Activated naive CD8-positive, alpha-beta T cell treated with anti-CD3 and anti-CD28 coated beads, Interleukin-2, amount 50 U/mL, for 24 hours (primary cell): Measurements from ENCODE around the gene GALNT2.

ENCODE experiments used
- ATAC-seq: fragments of 150-1000 bp; cut with Tn5 transposase; one replicate; pipeline ENCODE4 v1.10.0; 2021
- DNase-seq: peaks from one replicate; pipeline ENCODE4 v3.0.0; 2021
- H3K27ac Mint-ChIP-seq: one replicate; pipeline ENCODE4 v1.8.0; 2021; ENCODE audit warnings: mild to moderate bottlenecking, mixed read lengths
- H3K27me3 Mint-ChIP-seq: one replicate; pipeline ENCODE4 v1.8.0; 2021; ENCODE audit warnings: mixed read lengths
- H3K36me3 Mint-ChIP-seq: one replicate; pipeline ENCODE4 v1.8.0; 2021; ENCODE audit warnings: low read depth, mixed read lengths
- H3K4me1 Mint-ChIP-seq: one replicate; pipeline ENCODE4 v1.8.0; 2021; ENCODE audit warnings: mixed read lengths
- H3K4me3 Mint-ChIP-seq: one replicate; pipeline ENCODE4 v1.8.0; 2021; ENCODE audit warnings: mild to moderate bottlenecking, moderate library complexity, mixed read lengths
- H3K9me3 Mint-ChIP-seq: one replicate; pipeline ENCODE4 v1.8.0; 2021; ENCODE audit warnings: mixed read lengths

Gene GALNT2

DNA sequence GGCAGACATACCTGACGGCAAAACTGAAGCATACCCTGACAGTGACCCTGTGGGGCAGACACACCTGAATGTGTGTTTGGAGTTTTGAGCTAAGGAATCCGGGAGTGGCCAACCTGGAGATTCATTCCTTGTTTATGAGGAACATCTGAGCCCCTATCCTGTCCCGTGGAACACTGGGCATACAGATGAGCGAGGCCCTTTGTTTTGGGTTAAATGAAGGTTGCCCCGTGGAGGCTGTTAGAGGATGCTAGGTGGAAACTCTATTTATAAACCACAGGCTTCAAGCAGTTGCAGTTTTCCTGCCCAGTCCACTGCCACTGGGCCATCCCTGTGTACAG, 18.1 kb downstream of the GALNT2 start:
- H3K27ac Mint-ChIP-seq, result peak overlapping the region; percentile 85
- DNase-seq (no peak), ATAC-seq (no peak)
- H3K27me3 Mint-ChIP-seq, result peaks cover 2% of the 10 kb centered on the region
- peaks cover 34% of the 10 kb centered on the region for H3K36me3 Mint-ChIP-seq
- no peak overlapping the region for H3K4me3 Mint-ChIP-seq
- peaks cover 12% of the 10 kb centered on the region for H3K9me3 Mint-ChIP-seq
- peaks cover 71% of the 10 kb centered on the region for H3K4me1 Mint-ChIP-seq

DNA sequence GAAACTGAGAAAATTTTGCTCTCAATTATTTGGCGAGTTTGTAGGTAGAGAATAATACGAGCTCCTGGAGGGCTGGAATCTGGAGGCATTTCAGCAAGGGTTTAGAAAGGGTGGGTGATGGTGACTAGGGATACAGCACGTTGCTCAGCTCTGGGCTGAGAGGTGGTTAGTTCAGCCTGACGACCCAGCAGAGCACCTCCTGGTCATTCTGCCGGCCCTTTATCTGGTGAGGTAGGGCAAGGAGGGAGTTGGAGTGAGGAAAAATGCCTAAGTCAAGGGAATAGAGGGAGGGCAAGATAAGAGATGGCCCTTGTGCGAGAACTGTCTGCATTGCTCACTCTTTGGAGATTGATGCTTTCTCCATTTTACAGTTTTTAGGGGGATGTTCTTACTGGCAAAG, 19.1 kb downstream of the GALNT2 start:
- Mint-ChIP-seq H3K36me3 (peaks cover 40% of the 10 kb centered on the region), H3K27me3 (peaks cover 2% of the 10 kb centered on the region), H3K4me3 (no peak overlapping the region), H3K4me1 (peaks cover 73% of the 10 kb centered on the region), H3K9me3 (peaks cover 12% of the 10 kb centered on the region), H3K27ac (no peak overlapping the region)
- ATAC-seq (no peak), DNase-seq (no peak)

DNA sequence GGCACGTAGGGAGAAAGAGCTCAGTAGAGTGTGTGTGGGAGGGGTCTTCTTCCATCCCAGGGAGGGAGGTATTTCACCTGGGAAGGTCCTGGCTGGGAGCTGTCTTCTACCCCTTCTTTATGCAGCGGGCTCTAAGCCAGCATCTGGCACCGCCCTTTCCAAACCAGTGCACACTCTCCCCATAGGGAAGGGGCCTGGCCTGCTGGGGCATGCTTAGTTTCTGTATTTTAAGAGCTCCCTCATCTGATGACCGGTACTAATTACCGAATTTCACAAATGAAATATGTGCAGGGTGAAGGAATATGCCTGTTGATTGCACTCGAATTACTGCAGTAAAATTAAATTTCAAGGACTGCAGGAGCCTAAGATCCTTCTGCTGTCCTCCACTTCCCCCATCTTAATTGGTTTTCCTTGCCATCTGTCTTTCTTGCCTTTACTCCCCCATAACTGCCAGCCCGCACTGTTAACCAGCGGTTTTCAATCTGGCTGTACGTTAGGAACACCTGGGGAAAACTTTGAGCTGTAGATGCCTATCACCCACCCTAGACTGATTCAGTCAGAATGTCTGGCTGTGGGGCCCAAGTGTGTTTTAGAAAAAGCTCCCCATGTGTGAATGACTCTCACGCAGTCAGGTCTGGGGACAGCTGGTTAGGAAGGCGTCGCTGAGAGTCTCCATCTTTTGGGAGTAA, 20.1 kb downstream of the GALNT2 start:
- peaks cover 67% of the 10 kb centered on the region for H3K4me1 Mint-ChIP-seq
- no peak for DNase-seq
- H3K4me3 Mint-ChIP-seq, result no peak overlapping the region
- no peak for ATAC-seq
- peaks cover 2% of the 10 kb centered on the region for H3K27me3 Mint-ChIP-seq
- H3K9me3 Mint-ChIP-seq, result peaks cover 10% of the 10 kb centered on the region
- H3K27ac Mint-ChIP-seq, result no peak overlapping the region
- H3K36me3 Mint-ChIP-seq, result peaks cover 36% of the 10 kb centered on the region

DNA sequence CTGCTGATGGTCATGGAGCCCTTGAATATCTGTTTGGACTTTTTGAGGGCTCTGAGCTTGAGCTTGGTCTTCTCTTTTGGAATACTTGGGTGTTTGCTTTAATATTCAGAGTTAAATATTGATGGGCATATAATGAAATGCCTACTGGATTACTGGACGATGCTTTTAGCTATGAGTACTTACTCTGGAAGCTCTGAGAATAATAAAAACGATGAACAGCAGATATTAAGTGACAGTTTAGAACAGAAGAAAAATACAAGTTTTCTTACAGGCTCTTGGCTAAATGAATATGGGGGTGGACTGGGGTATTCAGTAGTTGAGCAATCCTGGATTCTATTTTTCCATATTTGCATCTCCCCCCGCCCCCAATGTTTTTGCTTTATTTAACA, 20.7 kb downstream of the GALNT2 start:
- H3K27ac Mint-ChIP-seq, result no peak overlapping the region
- H3K4me1 Mint-ChIP-seq, result peaks cover 63% of the 10 kb centered on the region
- ATAC-seq (no peak), DNase-seq (no peak)
- peaks cover under 1% of the 10 kb centered on the region for H3K27me3 Mint-ChIP-seq
- H3K9me3 Mint-ChIP-seq, result peaks cover 5% of the 10 kb centered on the region
- peaks cover 32% of the 10 kb centered on the region for H3K36me3 Mint-ChIP-seq
- H3K4me3 Mint-ChIP-seq, result no peak overlapping the region

DNA sequence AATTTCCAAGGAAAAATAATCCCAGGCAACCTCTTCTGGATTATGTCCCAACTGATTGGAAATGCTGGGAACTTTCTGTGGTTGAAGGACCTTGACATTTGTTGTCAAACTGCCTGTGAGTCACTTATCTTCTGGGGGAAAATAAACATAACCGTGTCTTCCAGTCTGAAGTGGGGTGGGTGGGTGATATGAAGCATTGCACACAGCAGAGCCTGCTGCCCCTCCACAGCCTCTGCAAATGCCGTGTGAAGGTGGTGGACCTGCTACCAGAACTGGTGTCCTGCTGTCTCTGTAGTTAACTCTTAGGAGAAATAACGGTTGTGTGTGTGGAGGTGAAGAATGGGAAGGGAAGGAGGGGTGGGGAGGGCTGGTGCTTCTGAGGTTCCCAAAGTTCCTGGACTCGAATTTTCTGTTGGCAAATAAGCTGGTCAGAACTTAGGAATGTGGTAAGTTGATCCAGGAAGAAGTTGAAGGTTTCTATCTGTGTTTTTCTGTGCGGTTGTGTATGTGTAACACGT, 23.2 kb downstream of the GALNT2 start:
- no peak overlapping the region for H3K27ac Mint-ChIP-seq
- H3K4me3 Mint-ChIP-seq, result no peak overlapping the region
- H3K36me3 Mint-ChIP-seq, result peaks cover 27% of the 10 kb centered on the region
- H3K4me1 Mint-ChIP-seq, result peaks cover 38% of the 10 kb centered on the region
- DNase-seq (no peak), ATAC-seq (no peak)
- H3K9me3 Mint-ChIP-seq, result no peaks in the 10 kb centered on the region
- no peaks in the 10 kb centered on the region for H3K27me3 Mint-ChIP-seq

DNA sequence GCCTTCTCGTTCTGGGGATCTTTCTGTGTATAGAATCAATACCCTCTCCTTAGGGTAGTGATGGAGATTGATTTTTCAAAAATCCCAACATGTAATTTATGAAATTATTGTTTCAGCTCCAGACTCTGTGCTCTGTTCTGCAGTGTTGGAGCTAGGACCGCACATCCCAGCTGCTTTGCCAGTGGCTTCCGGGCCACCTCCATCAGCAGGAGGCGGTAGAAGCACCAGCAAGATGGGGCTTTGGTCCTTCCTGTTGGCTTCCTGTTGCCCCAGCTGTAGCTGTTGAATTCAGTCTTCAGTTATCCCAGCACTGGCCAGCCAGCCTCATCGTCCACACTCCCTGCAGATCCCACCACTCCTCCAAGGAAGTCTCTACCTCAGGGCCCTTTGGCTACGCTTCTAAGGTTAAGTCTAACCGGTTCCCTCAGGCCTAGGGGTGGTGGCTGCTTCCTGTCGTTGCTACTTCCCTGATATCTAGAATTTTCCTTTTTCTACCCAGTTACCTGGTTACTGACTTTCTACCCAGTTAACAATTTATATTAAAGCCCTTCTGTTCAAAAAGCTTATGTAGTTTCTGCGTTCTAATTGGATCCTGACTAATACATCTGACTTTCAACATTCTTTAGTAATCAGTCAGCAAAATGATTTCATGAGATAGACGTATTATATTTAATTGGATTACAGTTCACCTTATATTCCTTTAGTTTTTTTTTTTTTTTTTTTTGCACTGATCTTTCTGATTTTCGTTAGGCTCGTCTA, 24.6 kb downstream of the GALNT2 start:
- peaks cover 27% of the 10 kb centered on the region for H3K4me1 Mint-ChIP-seq
- H3K27me3 Mint-ChIP-seq, result no peaks in the 10 kb centered on the region
- H3K4me3 Mint-ChIP-seq, result no peak overlapping the region
- DNase-seq (no peak), ATAC-seq (no peak)
- peaks cover 30% of the 10 kb centered on the region for H3K36me3 Mint-ChIP-seq
- H3K9me3 Mint-ChIP-seq, result no peaks in the 10 kb centered on the region
- no peak overlapping the region for H3K27ac Mint-ChIP-seq

DNA sequence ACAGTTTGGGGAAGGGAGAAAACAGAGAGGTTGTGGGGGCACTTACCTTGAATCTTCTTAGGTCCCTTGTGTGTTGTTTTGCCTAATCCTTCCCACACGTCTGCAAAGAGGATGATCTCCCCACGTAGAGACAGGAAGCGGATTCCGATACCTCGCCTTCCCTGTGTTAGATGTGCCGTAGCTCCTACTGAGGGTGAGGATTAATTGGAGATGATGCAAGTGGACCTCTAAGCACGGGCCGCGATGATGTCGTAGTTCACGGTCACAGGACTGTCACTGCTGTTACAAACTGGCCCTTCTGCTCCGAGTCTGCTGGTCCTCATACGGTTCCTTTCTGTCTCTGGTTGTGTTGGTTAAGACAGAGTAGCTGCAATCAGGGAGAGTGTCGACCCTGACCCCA, 27.7 kb downstream of the GALNT2 start:
- Mint-ChIP-seq H3K27me3 (no peaks in the 10 kb centered on the region), H3K4me3 (no peak overlapping the region), H3K36me3 (peaks cover 38% of the 10 kb centered on the region), H3K27ac (no peak overlapping the region), H3K9me3 (no peaks in the 10 kb centered on the region), H3K4me1 (peaks cover 11% of the 10 kb centered on the region)
- no peak for ATAC-seq
- DNase-seq, result no peak

DNA sequence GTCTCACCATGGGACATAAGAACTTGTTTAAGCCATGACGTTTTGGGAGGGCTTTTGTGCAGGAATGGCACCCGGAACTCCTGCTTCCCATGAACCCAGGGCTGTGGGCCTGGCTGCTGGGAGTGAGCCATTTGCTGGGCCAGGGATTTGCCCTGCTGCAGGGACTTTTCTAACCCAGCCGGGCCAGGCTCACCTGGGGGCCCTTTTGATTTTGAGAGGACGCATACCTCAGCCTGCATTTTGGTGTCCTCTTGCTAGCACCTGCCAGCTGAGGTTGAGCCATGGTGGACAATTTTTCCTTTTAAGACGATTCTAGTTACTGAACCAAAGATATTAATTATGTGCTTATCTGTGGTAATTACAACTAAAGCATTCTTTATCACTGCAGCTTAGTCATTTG, 28.9 kb downstream of the GALNT2 start:
- DNase-seq, result no peak
- H3K36me3 Mint-ChIP-seq, result peaks cover 26% of the 10 kb centered on the region
- peaks cover 5% of the 10 kb centered on the region for H3K4me1 Mint-ChIP-seq

DNA sequence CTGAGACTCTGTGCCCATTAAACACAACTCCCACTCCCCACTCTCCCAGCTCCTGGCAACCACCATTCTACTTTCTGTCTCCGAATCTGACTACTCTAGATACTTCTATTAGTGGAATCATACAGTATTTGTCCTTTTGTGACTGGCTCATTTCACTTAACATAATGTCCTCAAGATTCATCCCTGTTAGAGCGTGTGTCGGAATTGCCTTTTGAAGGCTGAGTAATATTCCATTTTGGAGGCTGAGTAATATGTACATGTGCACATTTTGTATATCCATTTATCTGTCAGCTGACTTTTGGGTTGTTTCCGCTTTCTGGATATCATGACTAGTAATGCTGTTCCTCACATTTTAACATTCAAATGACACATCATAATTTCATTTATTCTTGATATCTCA, 30.3 kb downstream of the GALNT2 start:
- Mint-ChIP-seq H3K4me3 (no peak overlapping the region), H3K9me3 (no peaks in the 10 kb centered on the region), H3K36me3 (peaks cover 19% of the 10 kb centered on the region), H3K4me1 (peaks cover 19% of the 10 kb centered on the region), H3K27me3 (no peaks in the 10 kb centered on the region), H3K27ac (no peak overlapping the region)
- ATAC-seq (no peak), DNase-seq (no peak)

More for the DNA sequence above, 28.9 kb downstream of the GALNT2 start:
- Mint-ChIP-seq H3K27ac (no peak overlapping the region), H3K9me3 (no peaks in the 10 kb centered on the region), H3K4me3 (no peak overlapping the region), H3K27me3 (no peaks in the 10 kb centered on the region)
- no peak for ATAC-seq

DNA sequence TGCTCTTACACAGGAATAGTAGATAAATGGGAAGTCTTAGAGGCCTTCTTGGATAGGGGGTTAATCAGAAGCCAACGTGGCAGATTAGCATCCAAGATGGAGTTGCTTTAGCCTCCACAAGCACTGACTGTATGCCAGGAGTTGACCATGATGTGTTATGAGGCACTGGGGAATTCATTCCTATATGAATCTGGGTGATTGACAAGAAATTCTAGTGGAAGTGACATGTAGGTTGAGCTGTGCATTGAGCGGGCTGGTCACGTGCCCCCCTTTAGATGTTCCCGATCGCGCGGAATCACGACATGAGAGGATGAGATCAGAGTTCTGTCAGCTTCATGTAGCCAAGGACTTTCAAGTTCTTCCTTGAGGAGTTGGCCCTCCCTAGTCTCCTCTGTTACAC, 31.7 kb downstream of the GALNT2 start:
- H3K4me3 Mint-ChIP-seq, result no peak overlapping the region
- no peak for DNase-seq
- H3K9me3 Mint-ChIP-seq, result no peaks in the 10 kb centered on the region
- peaks cover 21% of the 10 kb centered on the region for H3K36me3 Mint-ChIP-seq
- H3K4me1 Mint-ChIP-seq, result peaks cover 33% of the 10 kb centered on the region
- no peaks in the 10 kb centered on the region for H3K27me3 Mint-ChIP-seq
- no peak for ATAC-seq
- no peak overlapping the region for H3K27ac Mint-ChIP-seq

DNA sequence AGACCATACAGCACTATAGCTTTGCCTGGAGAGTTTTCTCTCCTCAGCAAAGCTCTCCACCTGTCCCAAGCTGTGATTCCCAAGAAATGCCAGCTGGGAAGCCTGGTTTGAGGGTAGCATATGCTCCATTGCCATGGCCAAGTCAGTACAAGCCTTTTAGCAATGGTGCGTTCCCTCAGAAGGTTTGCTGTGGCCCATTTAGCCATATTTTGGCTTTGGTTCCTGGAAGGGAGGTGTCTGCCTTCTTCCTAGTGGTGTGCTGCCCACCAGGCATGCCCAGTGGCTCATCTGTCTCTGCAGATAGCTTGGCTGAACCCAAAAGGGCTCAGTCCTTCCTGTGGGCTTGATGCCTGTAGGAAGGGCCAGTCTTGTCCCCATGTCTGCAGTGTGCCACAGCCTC, 32.4 kb downstream of the GALNT2 start:
- no peak for DNase-seq
- Mint-ChIP-seq H3K27me3 (no peaks in the 10 kb centered on the region), H3K9me3 (no peaks in the 10 kb centered on the region), H3K4me1 (peaks cover 40% of the 10 kb centered on the region), H3K4me3 (no peak overlapping the region), H3K27ac (no peak overlapping the region), H3K36me3 (peaks cover 21% of the 10 kb centered on the region)
- no peak for ATAC-seq

DNA sequence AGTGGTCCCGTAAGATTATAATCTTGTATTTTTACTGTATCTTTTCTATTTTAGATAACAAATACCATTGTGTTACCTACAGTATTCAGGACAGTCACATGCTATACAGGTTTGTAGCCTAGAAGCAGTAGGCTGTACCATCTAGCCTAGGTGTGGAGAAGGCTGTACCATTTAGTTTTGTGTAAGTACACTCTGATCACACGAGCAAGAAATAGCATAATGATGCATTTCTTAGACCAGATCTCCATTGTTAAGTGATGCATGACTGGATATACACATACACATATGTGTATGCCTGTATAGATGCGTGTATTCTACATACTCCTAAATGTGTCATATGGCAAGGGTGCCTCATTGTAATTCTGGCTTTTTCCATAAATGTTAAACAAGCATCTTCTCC, 33.9 kb downstream of the GALNT2 start:
- no peak overlapping the region for H3K4me3 Mint-ChIP-seq
- H3K36me3 Mint-ChIP-seq, result peaks cover 18% of the 10 kb centered on the region
- H3K9me3 Mint-ChIP-seq, result no peaks in the 10 kb centered on the region
- DNase-seq (no peak), ATAC-seq (no peak)
- no peak overlapping the region for H3K27ac Mint-ChIP-seq
- peaks cover 55% of the 10 kb centered on the region for H3K4me1 Mint-ChIP-seq
- H3K27me3 Mint-ChIP-seq, result no peaks in the 10 kb centered on the region

DNA sequence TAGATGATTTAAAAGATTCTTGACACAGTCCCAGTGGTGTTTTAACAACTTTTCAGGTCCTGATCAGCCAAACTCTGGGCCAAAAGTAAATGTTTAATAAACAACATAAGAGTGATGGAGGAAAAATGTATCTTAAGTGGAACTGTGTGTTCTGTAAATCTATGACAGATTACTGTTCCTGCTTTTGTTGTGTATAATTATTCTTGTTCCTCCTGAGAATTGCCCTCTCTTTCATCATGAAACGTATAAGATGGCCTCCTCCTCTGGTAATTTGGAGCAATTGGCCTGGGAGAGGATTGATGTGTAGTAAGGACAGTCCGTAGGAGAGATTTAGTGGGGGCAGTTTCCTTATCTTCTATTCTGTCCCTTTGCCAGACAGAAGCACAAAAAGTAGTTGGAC, 34.5 kb downstream of the GALNT2 start:
- no peak overlapping the region for H3K27ac Mint-ChIP-seq
- no peak overlapping the region for H3K4me3 Mint-ChIP-seq
- ATAC-seq, result no peak
- H3K9me3 Mint-ChIP-seq, result no peaks in the 10 kb centered on the region
- peaks cover 15% of the 10 kb centered on the region for H3K36me3 Mint-ChIP-seq
- no peaks in the 10 kb centered on the region for H3K27me3 Mint-ChIP-seq
- peaks cover 59% of the 10 kb centered on the region for H3K4me1 Mint-ChIP-seq
- no peak for DNase-seq

DNA sequence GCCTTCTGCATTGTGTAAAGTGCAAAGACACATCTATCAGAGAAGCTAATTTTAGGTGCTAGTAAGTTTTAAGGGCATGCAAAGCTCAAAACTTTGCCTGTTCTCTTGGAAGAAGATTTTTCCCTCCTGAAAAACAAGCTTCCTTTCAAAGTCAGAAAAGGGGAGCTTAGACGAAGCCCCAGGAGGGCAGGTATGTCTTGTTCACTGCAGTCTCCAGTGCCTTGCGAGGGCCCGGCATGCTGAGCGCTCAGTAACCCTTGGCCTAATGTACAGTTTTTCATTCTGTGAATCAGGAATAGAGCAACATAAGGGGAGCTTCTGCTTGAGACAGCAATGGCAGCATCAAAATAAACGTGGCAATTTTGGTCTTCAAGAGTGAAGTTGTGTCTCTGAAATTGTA, 35.0 kb downstream of the GALNT2 start:
- no peak overlapping the region for H3K4me3 Mint-ChIP-seq
- H3K9me3 Mint-ChIP-seq, result no peaks in the 10 kb centered on the region
- H3K36me3 Mint-ChIP-seq, result peaks cover 13% of the 10 kb centered on the region
- no peaks in the 10 kb centered on the region for H3K27me3 Mint-ChIP-seq
- H3K4me1 Mint-ChIP-seq, result peaks cover 63% of the 10 kb centered on the region
- H3K27ac Mint-ChIP-seq, result no peak overlapping the region
- no peak for ATAC-seq
- DNase-seq, result no peak

DNA sequence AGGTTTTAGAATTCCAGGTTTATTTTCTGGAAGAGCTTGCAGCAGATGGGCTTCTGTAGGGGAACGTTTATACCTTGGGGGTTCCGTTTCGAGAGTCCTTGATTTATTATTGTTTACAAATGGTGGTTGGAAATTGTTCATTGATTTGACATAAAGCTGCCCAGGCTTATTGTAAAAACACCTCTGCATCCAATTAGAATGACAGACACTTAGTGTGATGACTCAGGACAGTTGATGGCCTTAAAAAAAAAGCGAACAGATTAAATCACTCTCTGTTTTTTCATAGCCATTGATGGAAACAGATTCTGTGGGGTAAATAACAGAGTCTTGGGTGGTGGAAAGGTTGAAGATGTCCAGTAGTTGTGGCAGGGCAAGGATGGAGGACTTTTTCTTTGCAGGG, 35.4 kb downstream of the GALNT2 start:
- Mint-ChIP-seq H3K27ac (peak overlapping the region; percentile 58), H3K27me3 (no peaks in the 10 kb centered on the region), H3K4me1 (peaks cover 65% of the 10 kb centered on the region), H3K36me3 (peaks cover 11% of the 10 kb centered on the region), H3K4me3 (no peak overlapping the region), H3K9me3 (no peaks in the 10 kb centered on the region)
- ATAC-seq, result no peak
- no peak for DNase-seq
